ENCODE results near the gene RAB3GAP1.

GRCh38 chr2:135144343-135144742, 92.3 kb downstream of the RAB3GAP1 start:
- TF ChIP-seq GATA2 (IDR thresholded peaks at IDR 0.05; ENCODE audit: low read depth, low read length): no peak
- TF ChIP-seq GATA3 (IDR thresholded peaks at IDR 0.05; ENCODE audit: low read depth, low read length): no peak

Data from SH-SY5Y (cell line).